GM19467 (cell line): ENCODE results near the gene C18orf63.

ENCODE experiments used
- ATAC-seq: cut with Tn5 transposase; IDR thresholded peaks from one replicate; pipeline ENCODE4 v1.9.1; 2021; ENCODE audit warnings: mild to moderate bottlenecking, moderate library complexity; ENCODE audit not compliant: unreplicated experiment

The C18orf63 gene

GRCh38 chr18:74373428-74373827 is 57.8 kb downstream of the C18orf63 start:
- ATAC-seq = no peak

- no peak for ATAC-seq
These were observed 60.4 kb downstream of the C18orf63 start for GRCh38 chr18:74375999-74376398.

- ATAC-seq = no peak
These were observed 60.9 kb downstream of the C18orf63 start for GRCh38 chr18:74376523-74376922.

- ATAC-seq = no peak
These were observed 62.1 kb downstream of the C18orf63 start for GRCh38 chr18:74377776-74378175.

- no peak for ATAC-seq
These were observed 62.6 kb downstream of the C18orf63 start for GRCh38 chr18:74378179-74378682.

- ATAC-seq = no peak
These were observed 65.3 kb downstream of the C18orf63 start for GRCh38 chr18:74380916-74381315.

GRCh38 chr18:74381621-74382295 is 66.1 kb downstream of the C18orf63 start:
- ATAC-seq = no peak

GRCh38 chr18:74382481-74383017 is 66.9 kb downstream of the C18orf63 start:
- ATAC-seq = no peak

GRCh38 chr18:74387383-74387782 is 71.7 kb downstream of the C18orf63 start:
- ATAC-seq = no peak

- no peak for ATAC-seq
These were observed 72.6 kb downstream of the C18orf63 start for GRCh38 chr18:74388227-74388626.

- ATAC-seq = no peak
These were observed 73.7 kb downstream of the C18orf63 start for GRCh38 chr18:74389171-74389927.

- ATAC-seq = no peak
These were observed 74.4 kb downstream of the C18orf63 start for GRCh38 chr18:74389991-74390390.

- ATAC-seq = no peak
These were observed 75.3 kb downstream of the C18orf63 start for GRCh38 chr18:74390900-74391299.

GRCh38 chr18:74392323-74392722 is 76.7 kb downstream of the C18orf63 start:
- no peak for ATAC-seq

GRCh38 chr18:74395006-74395405 is 79.4 kb downstream of the C18orf63 start:
- ATAC-seq = no peak

GRCh38 chr18:74395648-74396154 is 80.1 kb downstream of the C18orf63 start:
- ATAC-seq = no peak

- no peak for ATAC-seq
These were observed 80.8 kb downstream of the C18orf63 start for GRCh38 chr18:74396171-74397169.

GRCh38 chr18:74397572-74397971 is 81.9 kb downstream of the C18orf63 start:
- no peak for ATAC-seq

- no peak for ATAC-seq
These were observed 83.7 kb downstream of the C18orf63 start for GRCh38 chr18:74399091-74399887.

GRCh38 chr18:74400813-74401212 is 85.2 kb downstream of the C18orf63 start:
- no peak for ATAC-seq
